DND-41 (cell line): Measurements from ENCODE around the gene FRG2C.

Experiments
- EZH2 ChIP-seq: IDR thresholded peaks from 3 replicates; pipeline ENCODE4 v1.6.1; 2012; ENCODE audit warnings: borderline replicate concordance, low read depth, mild to moderate bottlenecking, moderate library complexity, low read length, inconsistent platforms; ENCODE audit not compliant: severe bottlenecking
- TF ChIP-seq, protein P1 (sequence below): IDR thresholded peaks from 2 replicates; pipeline ENCODE4 v1.5.1; 2012; ENCODE audit warnings: borderline replicate concordance, low read length, moderate library complexity, mild to moderate bottlenecking; ENCODE audit not compliant: poor library complexity, severe bottlenecking; ENCODE audit errors: extremely low read depth

DNA sequence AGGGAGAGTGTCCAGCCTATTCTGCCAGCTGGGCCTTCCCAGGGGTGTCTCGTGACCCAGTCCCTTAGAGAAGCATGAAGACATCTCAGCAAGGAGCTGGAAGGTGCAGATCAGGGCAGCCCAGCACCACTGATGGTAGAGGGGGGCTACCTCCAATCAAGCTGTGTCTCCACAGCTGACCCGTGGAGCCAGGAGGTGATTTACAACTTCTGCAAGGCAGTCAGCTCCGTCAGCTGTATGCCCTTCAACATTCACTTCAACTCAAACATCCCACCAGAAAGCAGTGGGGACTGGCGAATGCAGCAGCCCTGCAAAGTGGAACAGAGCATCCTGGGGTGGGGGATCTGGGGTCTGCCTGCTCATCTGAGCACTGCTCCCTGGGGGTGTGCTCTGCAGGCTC, 32.6 kb upstream of the FRG2C start:
- TF ChIP-seq, protein P1, sequence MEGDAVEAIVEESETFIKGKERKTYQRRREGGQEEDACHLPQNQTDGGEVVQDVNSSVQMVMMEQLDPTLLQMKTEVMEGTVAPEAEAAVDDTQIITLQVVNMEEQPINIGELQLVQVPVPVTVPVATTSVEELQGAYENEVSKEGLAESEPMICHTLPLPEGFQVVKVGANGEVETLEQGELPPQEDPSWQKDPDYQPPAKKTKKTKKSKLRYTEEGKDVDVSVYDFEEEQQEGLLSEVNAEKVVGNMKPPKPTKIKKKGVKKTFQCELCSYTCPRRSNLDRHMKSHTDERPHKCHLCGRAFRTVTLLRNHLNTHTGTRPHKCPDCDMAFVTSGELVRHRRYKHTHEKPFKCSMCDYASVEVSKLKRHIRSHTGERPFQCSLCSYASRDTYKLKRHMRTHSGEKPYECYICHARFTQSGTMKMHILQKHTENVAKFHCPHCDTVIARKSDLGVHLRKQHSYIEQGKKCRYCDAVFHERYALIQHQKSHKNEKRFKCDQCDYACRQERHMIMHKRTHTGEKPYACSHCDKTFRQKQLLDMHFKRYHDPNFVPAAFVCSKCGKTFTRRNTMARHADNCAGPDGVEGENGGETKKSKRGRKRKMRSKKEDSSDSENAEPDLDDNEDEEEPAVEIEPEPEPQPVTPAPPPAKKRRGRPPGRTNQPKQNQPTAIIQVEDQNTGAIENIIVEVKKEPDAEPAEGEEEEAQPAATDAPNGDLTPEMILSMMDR, result no peak
- TF ChIP-seq EZH2, result no peak
